Lower leg skin (tissue), 4 donors: Measurements from ENCODE around the gene GLUL. TPM values are rescaled to one million over a fixed set of nuclear protein-coding genes. Genes with fewer than 3 reads are reported as not detected.

Experiments used
- DNase-seq, 2 donors: peaks; one replicate each; pipeline ENCODE4 v3.0.0-alpha.2; 2019; ENCODE audit warnings: low spot score in 2 of 2
- H3K4me3 ChIP-seq: fragments of 200-600 bp; sonication (generic); 2 replicates; pipeline ENCODE4 v1.5.1; 2017; ENCODE audit warnings: mild to moderate bottlenecking, low read depth; ENCODE audit not compliant: poor library complexity, severe bottlenecking
- POLR2A ChIP-seq, 2 donors: fragments of 450-650 bp; IDR thresholded peaks; one replicate each; pipeline ENCODE4 v1.6.1; 2016 to 2017; ENCODE audit warnings: antibody characterized with exemption in 2 of 2, mild to moderate bottlenecking in 1 of 2, moderate library complexity in 1 of 2
- WGBS, 2 donors: methylation state at CpG; one replicate each; pipeline ENCODE4 v1.1.5; 2018; 5-methylcytosine and 5-hydroxymethylcytosine counted together
- intact Hi-C: fragments of 100-400 bp; cut with DNase I; formaldehyde crosslinking; loops from one replicate; pipeline ENCODE4 v1.15.0; 2023; ENCODE audit warnings: low total_unique reads
- total RNA-seq, 4 donors: library from RNA; depleted of rRNA; stranded (reverse); fragments of >200 nt; gene quantifications; one replicate each; pipeline ENCODE4 v1.1.0, GENCODE V29; 2016
- TF ChIP-seq, protein P1 (sequence below), 3 donors: fragments of 450-650 bp; IDR thresholded peaks; one replicate each; pipeline ENCODE4 v1.5.1; 2016; ENCODE audit warnings: antibody characterized with exemption in 3 of 3, mild to moderate bottlenecking in 3 of 3, moderate library complexity in 2 of 3

GLUL gene
- total RNA-seq, 4 donors from 2014 or later, result 962 to 2,018 (median 1,391) TPM

DNA sequence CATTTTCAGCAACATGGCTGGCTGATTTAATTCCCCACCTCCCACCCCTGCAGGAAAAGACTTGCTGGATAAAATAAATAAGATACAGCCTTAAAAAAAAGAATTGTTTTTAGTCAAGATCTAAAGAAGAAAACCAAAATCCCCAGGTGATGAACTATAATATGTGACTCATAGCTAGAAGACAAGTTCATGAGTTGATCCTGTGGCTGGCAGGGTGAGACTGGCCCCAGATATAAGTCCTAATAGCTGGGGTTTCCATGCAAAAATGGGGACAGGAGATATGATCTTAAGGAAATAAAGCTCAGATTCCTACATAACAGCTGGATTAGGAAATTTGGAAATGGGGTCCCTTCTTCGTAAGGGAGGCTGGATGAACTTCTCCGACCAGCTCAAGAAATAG is 36.5 kb upstream of the GLUL start:
- no peak for DNase-seq
- H3K4me3 ChIP-seq, result no peak overlapping the region
- TF ChIP-seq, protein P1, sequence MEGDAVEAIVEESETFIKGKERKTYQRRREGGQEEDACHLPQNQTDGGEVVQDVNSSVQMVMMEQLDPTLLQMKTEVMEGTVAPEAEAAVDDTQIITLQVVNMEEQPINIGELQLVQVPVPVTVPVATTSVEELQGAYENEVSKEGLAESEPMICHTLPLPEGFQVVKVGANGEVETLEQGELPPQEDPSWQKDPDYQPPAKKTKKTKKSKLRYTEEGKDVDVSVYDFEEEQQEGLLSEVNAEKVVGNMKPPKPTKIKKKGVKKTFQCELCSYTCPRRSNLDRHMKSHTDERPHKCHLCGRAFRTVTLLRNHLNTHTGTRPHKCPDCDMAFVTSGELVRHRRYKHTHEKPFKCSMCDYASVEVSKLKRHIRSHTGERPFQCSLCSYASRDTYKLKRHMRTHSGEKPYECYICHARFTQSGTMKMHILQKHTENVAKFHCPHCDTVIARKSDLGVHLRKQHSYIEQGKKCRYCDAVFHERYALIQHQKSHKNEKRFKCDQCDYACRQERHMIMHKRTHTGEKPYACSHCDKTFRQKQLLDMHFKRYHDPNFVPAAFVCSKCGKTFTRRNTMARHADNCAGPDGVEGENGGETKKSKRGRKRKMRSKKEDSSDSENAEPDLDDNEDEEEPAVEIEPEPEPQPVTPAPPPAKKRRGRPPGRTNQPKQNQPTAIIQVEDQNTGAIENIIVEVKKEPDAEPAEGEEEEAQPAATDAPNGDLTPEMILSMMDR (IDR thresholded peaks at IDR 0.05), result no peak
- TF ChIP-seq POLR2A (IDR thresholded peaks at IDR 0.05), result no peak
- intact Hi-C loops, result no loop called here
- WGBS, 2 donors, result 92 to 94% methylated on average over 2 of the region's 2 CpGs

DNA sequence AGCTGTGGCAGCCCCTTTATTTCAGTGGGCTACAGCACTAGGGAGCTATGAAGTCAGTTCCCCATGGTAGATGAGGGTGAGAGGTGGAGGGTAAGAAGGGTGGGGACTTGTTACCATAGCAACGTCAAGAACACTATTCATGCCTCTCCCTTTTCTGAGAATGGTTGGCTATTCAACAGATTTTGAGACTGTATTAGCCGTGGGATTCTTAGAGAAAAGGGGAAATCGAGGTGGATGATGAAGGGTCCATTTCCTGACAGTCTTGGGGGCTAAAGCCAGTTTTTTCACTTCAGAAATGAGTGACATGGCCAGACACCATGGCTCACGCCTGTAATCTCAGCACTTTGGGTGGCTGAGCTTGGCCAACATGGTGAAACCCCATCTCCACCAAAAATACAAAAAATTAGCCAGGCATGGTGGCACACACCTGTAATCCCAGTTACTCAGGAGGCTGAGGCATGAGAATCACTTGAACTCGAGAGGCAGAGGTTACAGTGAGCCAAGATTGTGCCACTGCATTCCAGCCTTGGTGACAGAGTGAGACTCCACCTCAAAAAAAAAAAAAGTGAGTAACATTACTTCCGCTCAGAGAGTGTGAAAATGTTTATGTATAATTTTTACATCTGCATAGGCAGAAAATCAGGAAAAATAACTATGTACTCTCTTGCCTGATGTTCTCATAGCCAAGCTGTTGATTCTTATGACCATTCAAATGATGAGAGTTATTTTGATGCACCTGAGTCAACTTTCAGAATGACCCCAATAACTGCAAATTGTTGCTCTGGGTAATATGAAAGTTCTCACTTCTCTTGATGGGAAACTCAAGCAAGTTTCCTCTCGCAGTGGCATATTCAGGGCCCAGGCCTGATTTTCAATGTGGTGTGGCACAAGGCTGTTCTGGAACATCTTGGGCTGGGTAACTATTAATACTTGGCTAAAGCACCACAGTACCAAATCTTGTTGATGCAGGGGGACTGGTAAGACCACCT is 35.1 kb upstream of the GLUL start:
- intact Hi-C loops, result no loop called here
- TF ChIP-seq POLR2A (IDR thresholded peaks at IDR 0.05), result no peak
- TF ChIP-seq, protein P1 (IDR thresholded peaks at IDR 0.05), result no peak
- DNase-seq, result no peak
- 86% methylated on average over 7 of the region's 7 CpGs for WGBS, 2 donors
- no peak overlapping the region for H3K4me3 ChIP-seq

DNA sequence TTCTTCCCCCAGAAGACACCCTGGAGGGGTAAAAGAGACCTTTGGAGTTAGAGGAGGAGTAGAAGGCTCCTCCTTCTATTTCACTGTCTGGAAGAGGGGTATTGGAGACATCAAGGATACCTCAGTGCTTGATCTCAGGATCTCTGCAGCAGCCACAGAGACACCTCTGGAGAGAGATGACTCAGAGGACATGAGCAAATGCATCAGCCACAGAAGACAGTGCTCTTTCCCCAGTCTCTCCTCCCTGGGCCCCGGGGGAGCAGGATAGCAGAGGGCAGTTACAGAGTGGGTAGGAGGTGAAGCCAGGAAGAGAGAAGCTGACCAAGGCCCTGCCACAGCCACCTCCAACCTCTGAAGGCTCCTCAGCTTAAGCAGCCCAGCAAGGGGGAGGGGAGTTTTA is 24.2 kb upstream of the GLUL start:
- TF ChIP-seq, protein P1 (IDR thresholded peaks at IDR 0.05), result no peak
- TF ChIP-seq POLR2A (IDR thresholded peaks at IDR 0.05), result no peak

DNA sequence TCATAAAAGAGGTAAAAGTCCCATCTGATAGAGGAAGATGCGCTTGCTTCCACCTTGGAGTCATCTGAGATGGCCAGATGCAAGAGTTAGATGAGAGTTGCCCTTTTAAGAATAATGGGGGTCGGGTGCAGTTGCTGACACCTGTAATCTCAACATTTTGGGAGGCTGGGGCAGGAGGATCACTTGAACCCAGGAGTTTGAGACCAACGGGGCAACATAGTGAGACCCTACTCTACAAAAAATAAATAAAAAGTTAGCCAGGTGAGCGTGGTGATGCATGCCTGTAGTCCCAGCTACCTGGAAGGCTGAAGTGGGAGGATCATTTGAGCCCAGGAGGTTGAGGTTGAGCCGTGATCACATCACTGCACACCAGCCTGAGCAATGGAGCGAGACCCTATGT is 22.4 kb upstream of the GLUL start:
- WGBS, 2 donors, result 87 to 93% methylated on average over 6 of the region's 6 CpGs
- intact Hi-C loops, result no loop called here
- no peak for DNase-seq
- no peak for TF ChIP-seq POLR2A (IDR thresholded peaks at IDR 0.05)
- TF ChIP-seq, protein P1 (IDR thresholded peaks at IDR 0.05), result no peak
- no peak overlapping the region for H3K4me3 ChIP-seq

More for the DNA sequence above, 24.2 kb upstream of the GLUL start:
- DNase-seq, result no peak
- H3K4me3 ChIP-seq, result no peak overlapping the region
- 71 to 94% methylated on average over 1 of the region's 1 CpG for WGBS, 2 donors
- intact Hi-C loops, result no loop called here

DNA sequence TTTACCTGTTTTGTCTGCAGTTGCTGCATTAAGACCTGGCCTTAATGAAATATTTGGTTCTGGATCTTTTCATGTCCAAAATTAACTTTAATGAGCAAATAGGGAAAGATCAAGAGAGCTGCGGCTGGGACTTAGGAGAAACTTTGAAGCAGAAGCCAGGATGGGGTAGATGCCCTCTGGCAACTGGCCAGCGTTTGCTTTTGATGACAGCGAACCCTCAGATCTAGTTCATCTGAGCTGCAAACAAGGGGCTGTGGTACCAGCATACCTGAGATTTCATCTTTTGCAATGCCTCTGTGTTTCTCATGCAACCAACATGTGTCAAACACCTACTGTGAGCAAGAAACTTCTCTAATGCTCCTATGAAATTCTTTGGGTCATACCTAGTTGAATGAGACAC is 21.9 kb upstream of the GLUL start:
- 53 to 56% methylated on average over 3 of the region's 3 CpGs for WGBS, 2 donors
- DNase-seq, result no peak
- intact Hi-C loops, result no loop called here
- TF ChIP-seq, protein P1 (IDR thresholded peaks at IDR 0.05), result no peak
- no peak for TF ChIP-seq POLR2A (IDR thresholded peaks at IDR 0.05)
- no peak overlapping the region for H3K4me3 ChIP-seq
